Measurements from ENCODE around the gene TRIP10.
A peak's percentile ranks its signal among the peaks of the same experiment; 100 is the strongest.
"Not testable (repeated sequence)": the region's sequence is repeated elsewhere in the genome, so short reads cannot be mapped to it uniquely, and the experiment has no call there.

Gene TRIP10

GRCh38 chr19:6768236-6768785 lies 28.8 kb downstream of the TRIP10 start:
- DNase-seq (ENCODE audit: low read depth), result no peak

GRCh38 chr19:6769006-6769619 lies 29.6 kb downstream of the TRIP10 start:
- peak; percentile 30 for DNase-seq (ENCODE audit: low read depth)

- DNase-seq (ENCODE audit: low read depth), result not testable (repeated sequence)
These were observed 32.2 kb downstream of the TRIP10 start for GRCh38 chr19:6771648-6772027.

- DNase-seq (ENCODE audit: low read depth), result no peak
These were observed 32.8 kb downstream of the TRIP10 start, which contains the start of gene VAV1 for GRCh38 chr19:6772028-6772865. TSS of gene VAV1 (plus strand) at chr19:6772708. CDS start at chr19:6772808, 100 bp downstream.

GRCh38 chr19:6772866-6773322 lies 33.4 kb downstream of the TRIP10 start:
- no peak for DNase-seq (ENCODE audit: low read depth)

GRCh38 chr19:6773323-6773931 lies 33.9 kb downstream of the TRIP10 start:
- DNase-seq (ENCODE audit: low read depth), result no peak

- DNase-seq (ENCODE audit: low read depth), result no peak
These were observed 35.6 kb downstream of the TRIP10 start for GRCh38 chr19:6774821-6775707.

GRCh38 chr19:6776045-6776444 lies 36.6 kb downstream of the TRIP10 start:
- not testable (repeated sequence) for DNase-seq (ENCODE audit: low read depth)

GRCh38 chr19:6776999-6777398 lies 37.5 kb downstream of the TRIP10 start:
- no peak for DNase-seq (ENCODE audit: low read depth)

GRCh38 chr19:6777434-6777833 lies 38.0 kb downstream of the TRIP10 start:
- DNase-seq (ENCODE audit: low read depth), result no peak

- DNase-seq (ENCODE audit: low read depth), result no peak
These were observed 38.9 kb downstream of the TRIP10 start for GRCh38 chr19:6778386-6778785.

- no peak for DNase-seq (ENCODE audit: low read depth)
These were observed 39.7 kb downstream of the TRIP10 start for GRCh38 chr19:6779206-6779605.

GRCh38 chr19:6787393-6787792 lies 47.9 kb downstream of the TRIP10 start:
- no peak for DNase-seq (ENCODE audit: low read depth)

- no peak for DNase-seq (ENCODE audit: low read depth)
These were observed 49.4 kb downstream of the TRIP10 start for GRCh38 chr19:6788896-6789295.

GRCh38 chr19:6790194-6791128 lies 51.0 kb downstream of the TRIP10 start:
- no peak for DNase-seq (ENCODE audit: low read depth)

GRCh38 chr19:6791237-6791636 lies 51.8 kb downstream of the TRIP10 start:
- no peak for DNase-seq (ENCODE audit: low read depth)

GRCh38 chr19:6793411-6793810 lies 53.9 kb downstream of the TRIP10 start:
- DNase-seq (ENCODE audit: low read depth), result no peak

GRCh38 chr19:6793973-6794372 lies 54.5 kb downstream of the TRIP10 start:
- no peak for DNase-seq (ENCODE audit: low read depth)

GRCh38 chr19:6794686-6795431 lies 55.4 kb downstream of the TRIP10 start:
- no peak for DNase-seq (ENCODE audit: low read depth)

- no peak for DNase-seq (ENCODE audit: low read depth)
These were observed 56.8 kb downstream of the TRIP10 start for GRCh38 chr19:6796278-6796677.

Measured in EH (cell line).